HG03469 (cell line): ENCODE data around the gene STIM2.
"Not testable (repeated sequence)": the region's sequence is repeated elsewhere in the genome, so short reads cannot be mapped to it uniquely, and the experiment has no call there.

Experiments
- ATAC-seq: cut with Tn5 transposase; IDR thresholded peaks from one replicate; pipeline ENCODE4 v1.9.1; 2021; ENCODE audit warnings: mild to moderate bottlenecking, moderate library complexity, moderate number of reproducible peaks; ENCODE audit not compliant: unreplicated experiment

STIM2 gene

GRCh38 chr4:26860157-26860921 is at the start of gene STIM2:
TSS of gene STIM2 (plus strand) at chr4:26860841.
- peak; percentile 53 for ATAC-seq

- ATAC-seq: not testable (repeated sequence)
Observed at GRCh38 chr4:26811571-26811970, 49.1 kb upstream of the STIM2 start.

- ATAC-seq: no peak
Observed at GRCh38 chr4:26812049-26812714, 48.5 kb upstream of the STIM2 start.

- ATAC-seq: no peak
Observed at GRCh38 chr4:26813698-26814097, 46.9 kb upstream of the STIM2 start.

GRCh38 chr4:26815199-26815598 is 45.4 kb upstream of the STIM2 start:
- ATAC-seq: no peak

- no peak for ATAC-seq
Observed at GRCh38 chr4:26815706-26816105, 44.9 kb upstream of the STIM2 start.

GRCh38 chr4:26819026-26819425 is 41.6 kb upstream of the STIM2 start:
- no peak for ATAC-seq

GRCh38 chr4:26819478-26820095 is 41.1 kb upstream of the STIM2 start:
- no peak for ATAC-seq

GRCh38 chr4:26820346-26820745 is 40.3 kb upstream of the STIM2 start:
- ATAC-seq: no peak

- no peak for ATAC-seq
Observed at GRCh38 chr4:26821031-26821430, 39.6 kb upstream of the STIM2 start.

- ATAC-seq: no peak
Observed at GRCh38 chr4:26821677-26822503, 38.8 kb upstream of the STIM2 start.

- ATAC-seq: peak; percentile 44
Observed at GRCh38 chr4:26822546-26822945, 38.1 kb upstream of the STIM2 start.

- not testable (repeated sequence) for ATAC-seq
Observed at GRCh38 chr4:26822974-26823373, 37.7 kb upstream of the STIM2 start.

GRCh38 chr4:26823583-26823982 is 37.1 kb upstream of the STIM2 start:
- no peak for ATAC-seq

GRCh38 chr4:26824667-26825066 is 36.0 kb upstream of the STIM2 start:
- no peak for ATAC-seq

- peak; percentile 90 for ATAC-seq
Observed at GRCh38 chr4:26826721-26827120, 33.9 kb upstream of the STIM2 start.

GRCh38 chr4:26827336-26827735 is 33.3 kb upstream of the STIM2 start:
- ATAC-seq: not testable (repeated sequence)

GRCh38 chr4:26827798-26828197 is 32.8 kb upstream of the STIM2 start:
- no peak for ATAC-seq

- no peak for ATAC-seq
Observed at GRCh38 chr4:26829018-26829417, 31.6 kb upstream of the STIM2 start.

GRCh38 chr4:26830033-26830432 is 30.6 kb upstream of the STIM2 start:
- no peak for ATAC-seq

GRCh38 chr4:26830701-26831100 is 29.9 kb upstream of the STIM2 start:
- ATAC-seq: no peak
